ENCODE data around the gene GIGYF1. TPM values are rescaled to one million over a fixed set of nuclear protein-coding genes. Genes with fewer than 3 reads are reported as not detected.
A peak's percentile ranks its signal among the peaks of the same experiment; 100 is the strongest.

The GIGYF1 gene, protein sequence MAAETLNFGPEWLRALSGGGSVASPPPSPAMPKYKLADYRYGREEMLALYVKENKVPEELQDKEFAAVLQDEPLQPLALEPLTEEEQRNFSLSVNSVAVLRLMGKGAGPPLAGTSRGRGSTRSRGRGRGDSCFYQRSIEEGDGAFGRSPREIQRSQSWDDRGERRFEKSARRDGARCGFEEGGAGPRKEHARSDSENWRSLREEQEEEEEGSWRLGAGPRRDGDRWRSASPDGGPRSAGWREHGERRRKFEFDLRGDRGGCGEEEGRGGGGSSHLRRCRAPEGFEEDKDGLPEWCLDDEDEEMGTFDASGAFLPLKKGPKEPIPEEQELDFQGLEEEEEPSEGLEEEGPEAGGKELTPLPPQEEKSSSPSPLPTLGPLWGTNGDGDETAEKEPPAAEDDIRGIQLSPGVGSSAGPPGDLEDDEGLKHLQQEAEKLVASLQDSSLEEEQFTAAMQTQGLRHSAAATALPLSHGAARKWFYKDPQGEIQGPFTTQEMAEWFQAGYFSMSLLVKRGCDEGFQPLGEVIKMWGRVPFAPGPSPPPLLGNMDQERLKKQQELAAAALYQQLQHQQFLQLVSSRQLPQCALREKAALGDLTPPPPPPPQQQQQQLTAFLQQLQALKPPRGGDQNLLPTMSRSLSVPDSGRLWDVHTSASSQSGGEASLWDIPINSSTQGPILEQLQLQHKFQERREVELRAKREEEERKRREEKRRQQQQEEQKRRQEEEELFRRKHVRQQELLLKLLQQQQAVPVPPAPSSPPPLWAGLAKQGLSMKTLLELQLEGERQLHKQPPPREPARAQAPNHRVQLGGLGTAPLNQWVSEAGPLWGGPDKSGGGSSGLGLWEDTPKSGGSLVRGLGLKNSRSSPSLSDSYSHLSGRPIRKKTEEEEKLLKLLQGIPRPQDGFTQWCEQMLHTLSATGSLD (N-terminal part only)
- 89.3 and 95.1 TPM in 2 replicates for total RNA-seq
- long read RNA-seq: 0 reads

DNA sequence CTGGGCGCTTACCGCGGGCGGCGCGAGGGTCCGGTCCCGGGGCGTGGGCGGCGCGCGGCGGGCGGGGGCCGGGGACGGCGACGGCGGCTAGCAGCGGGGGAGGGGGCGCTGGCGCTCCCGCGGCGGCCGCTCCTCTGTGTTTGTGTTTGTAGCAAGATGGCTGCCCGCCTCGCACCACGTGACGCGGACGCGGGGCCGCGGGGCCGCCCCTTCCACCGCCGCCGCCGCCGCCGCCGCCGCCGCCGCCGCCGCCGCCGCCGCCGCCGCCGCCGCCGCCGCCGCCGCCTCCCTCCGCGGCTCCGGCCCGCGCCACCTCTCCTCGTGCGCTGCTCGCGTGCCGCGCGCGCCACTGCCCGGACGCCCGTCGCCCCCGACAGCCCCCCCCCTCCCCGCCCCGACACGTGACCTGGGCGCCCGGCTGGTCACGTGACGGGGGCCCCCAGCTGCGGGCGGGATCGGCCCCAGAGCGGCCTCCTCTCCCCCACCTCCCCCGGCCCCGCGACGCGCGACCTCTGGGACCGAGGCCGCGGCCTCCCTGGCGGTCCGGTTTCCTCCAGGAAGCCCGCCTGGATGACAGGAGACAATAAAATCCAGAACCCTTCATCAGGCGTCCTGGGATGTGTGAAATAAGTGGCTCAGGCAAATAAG is at the start of gene GIGYF1:
GIGYF1 (minus strand) TSS at position 153 of the 648 bp plus-strand sequence. CDS start 6,012 bp downstream, outside the sequence.
- DNase-seq (ENCODE audit: low spot score, unreplicated experiment): no peak
- Mint-ChIP-seq H3K36me3 (ENCODE audit: insufficient read depth) (no peaks in the 10 kb centered on the region), H3K4me3 (ENCODE audit: low read depth) (peak within 1 kb of the TSS; percentile 90), H3K9me3 (ENCODE audit: low read depth) (no peaks in the 10 kb centered on the region), H3K27ac (peak within 1 kb of the TSS; percentile 91), H3K4me1 (ENCODE audit: low read depth) (peaks cover 16% of the 10 kb centered on the region), H3K27me3 (peaks cover 11% of the 10 kb centered on the region)
- TF ChIP-seq, protein P1, sequence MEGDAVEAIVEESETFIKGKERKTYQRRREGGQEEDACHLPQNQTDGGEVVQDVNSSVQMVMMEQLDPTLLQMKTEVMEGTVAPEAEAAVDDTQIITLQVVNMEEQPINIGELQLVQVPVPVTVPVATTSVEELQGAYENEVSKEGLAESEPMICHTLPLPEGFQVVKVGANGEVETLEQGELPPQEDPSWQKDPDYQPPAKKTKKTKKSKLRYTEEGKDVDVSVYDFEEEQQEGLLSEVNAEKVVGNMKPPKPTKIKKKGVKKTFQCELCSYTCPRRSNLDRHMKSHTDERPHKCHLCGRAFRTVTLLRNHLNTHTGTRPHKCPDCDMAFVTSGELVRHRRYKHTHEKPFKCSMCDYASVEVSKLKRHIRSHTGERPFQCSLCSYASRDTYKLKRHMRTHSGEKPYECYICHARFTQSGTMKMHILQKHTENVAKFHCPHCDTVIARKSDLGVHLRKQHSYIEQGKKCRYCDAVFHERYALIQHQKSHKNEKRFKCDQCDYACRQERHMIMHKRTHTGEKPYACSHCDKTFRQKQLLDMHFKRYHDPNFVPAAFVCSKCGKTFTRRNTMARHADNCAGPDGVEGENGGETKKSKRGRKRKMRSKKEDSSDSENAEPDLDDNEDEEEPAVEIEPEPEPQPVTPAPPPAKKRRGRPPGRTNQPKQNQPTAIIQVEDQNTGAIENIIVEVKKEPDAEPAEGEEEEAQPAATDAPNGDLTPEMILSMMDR (IDR thresholded peaks at IDR 0.05; ENCODE audit: unreplicated experiment): no peak

DNA sequence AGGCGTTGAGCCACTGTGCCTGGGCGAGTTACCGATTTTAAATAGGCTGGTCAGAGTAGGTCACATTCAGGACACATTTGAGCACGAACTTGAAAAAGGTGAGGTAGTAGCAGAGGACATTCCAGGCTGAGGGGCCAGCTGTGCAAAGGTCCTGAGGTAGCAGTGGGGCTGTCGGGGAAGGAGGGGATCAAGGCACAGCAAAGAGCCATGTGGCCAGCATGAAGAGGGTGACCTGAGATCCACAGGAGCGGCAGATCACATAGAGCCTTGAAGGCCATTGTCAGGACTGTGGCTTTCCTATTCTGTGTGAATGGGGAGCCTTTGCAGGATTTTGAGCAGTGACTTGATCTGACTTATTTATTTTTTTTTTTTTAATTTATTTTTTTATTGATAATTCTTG is 45.9 kb upstream of the GIGYF1 start:
- Mint-ChIP-seq H3K4me3 (ENCODE audit: low read depth) (no peak overlapping the region), H3K4me1 (ENCODE audit: low read depth) (no peaks in the 10 kb centered on the region), H3K27ac (peak overlapping the region; percentile 10), H3K36me3 (ENCODE audit: insufficient read depth) (peaks cover 2% of the 10 kb centered on the region), H3K9me3 (ENCODE audit: low read depth) (peaks cover 6% of the 10 kb centered on the region), H3K27me3 (no peaks in the 10 kb centered on the region)
- no peak for DNase-seq (ENCODE audit: low spot score, unreplicated experiment)
- TF ChIP-seq, protein P1 (IDR thresholded peaks at IDR 0.05; ENCODE audit: unreplicated experiment): no peak

DNA sequence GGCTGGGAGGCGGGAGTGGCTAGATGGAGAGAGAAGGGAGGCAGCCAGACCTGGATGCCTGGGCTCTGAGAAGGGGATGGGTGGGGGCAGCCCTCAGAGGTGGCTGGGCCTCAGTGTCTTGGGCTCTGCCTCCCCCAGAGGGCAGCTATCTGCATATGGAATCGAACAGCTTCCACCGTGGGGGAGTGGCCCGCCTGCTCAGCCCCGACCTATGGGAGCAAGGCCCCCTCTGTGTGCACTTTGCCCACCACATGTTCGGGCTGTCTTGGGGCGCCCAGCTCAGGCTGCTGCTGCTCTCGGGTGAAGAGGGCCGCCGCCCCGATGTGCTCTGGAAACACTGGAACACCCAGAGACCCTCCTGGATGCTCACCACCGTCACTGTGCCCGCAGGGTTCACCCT is 42.6 kb upstream of the GIGYF1 start:
- peaks cover 3% of the 10 kb centered on the region for H3K27me3 Mint-ChIP-seq
- H3K27ac Mint-ChIP-seq: no peak overlapping the region
- DNase-seq (ENCODE audit: low spot score, unreplicated experiment): no peak
- no peaks in the 10 kb centered on the region for H3K36me3 Mint-ChIP-seq (ENCODE audit: insufficient read depth)
- no peak overlapping the region for H3K4me3 Mint-ChIP-seq (ENCODE audit: low read depth)
- TF ChIP-seq, protein P1 (IDR thresholded peaks at IDR 0.05; ENCODE audit: unreplicated experiment): no peak
- H3K4me1 Mint-ChIP-seq (ENCODE audit: low read depth): no peaks in the 10 kb centered on the region
- H3K9me3 Mint-ChIP-seq (ENCODE audit: low read depth): no peaks in the 10 kb centered on the region

DNA sequence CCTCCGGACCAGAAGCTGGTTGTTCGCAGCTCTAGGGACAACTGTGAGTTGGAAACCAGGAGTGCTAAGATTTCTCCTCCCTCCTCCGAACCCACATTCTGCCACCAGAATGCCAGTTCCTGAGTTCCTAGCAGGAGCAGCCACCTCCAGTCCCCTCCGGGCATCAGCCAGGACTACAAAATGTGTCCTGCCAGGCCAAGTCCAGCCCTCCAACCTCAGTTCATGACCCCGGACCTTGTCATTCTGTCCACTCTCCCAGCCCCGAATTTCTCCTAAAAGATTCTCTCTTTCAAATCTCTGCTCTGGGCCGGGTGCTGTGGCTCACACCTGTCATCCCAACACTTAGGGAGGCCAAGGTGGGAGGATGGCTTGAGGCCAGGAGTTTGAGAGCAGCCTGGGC is 41.7 kb upstream of the GIGYF1 start:
- no peaks in the 10 kb centered on the region for H3K9me3 Mint-ChIP-seq (ENCODE audit: low read depth)
- H3K27me3 Mint-ChIP-seq: peaks cover 3% of the 10 kb centered on the region
- H3K36me3 Mint-ChIP-seq (ENCODE audit: insufficient read depth): no peaks in the 10 kb centered on the region
- H3K4me1 Mint-ChIP-seq (ENCODE audit: low read depth): no peaks in the 10 kb centered on the region
- no peak overlapping the region for H3K4me3 Mint-ChIP-seq (ENCODE audit: low read depth)
- no peak for DNase-seq (ENCODE audit: low spot score, unreplicated experiment)
- no peak overlapping the region for H3K27ac Mint-ChIP-seq
- TF ChIP-seq, protein P1 (IDR thresholded peaks at IDR 0.05; ENCODE audit: unreplicated experiment): no peak
